Neural cell (in vitro differentiated cells): Measurements from ENCODE around the gene RAB1B. TPM values are rescaled to one million over a fixed set of nuclear protein-coding genes. Genes with fewer than 3 reads are reported as not detected.

Source experiments
- H2AFZ ChIP-seq: fragments of 200-600, 300-800 bp; sonication (generic), shearing (Covaris generic); 2 replicates; pipeline ENCODE4 v1.6.0; 2014; ENCODE audit warnings: low read depth, mild to moderate bottlenecking, antibody characterized with exemption, low read length, moderate library complexity
- H3F3A ChIP-seq: fragments of 200-600 bp; shearing (Covaris generic); 2 replicates; pipeline ENCODE4 v1.6.1; 2016; ENCODE audit warnings: mild to moderate bottlenecking, moderate library complexity, mixed read lengths, antibody characterized with exemption, low read length; ENCODE audit not compliant: insufficient read depth, poor library complexity, severe bottlenecking
- H3K27ac ChIP-seq: fragments of 200-600, 300-800 bp; sonication (generic), shearing (Covaris generic); 2 replicates; pipeline ENCODE4 v1.5.1; 2014; ENCODE audit warnings: mild to moderate bottlenecking, low read length, moderate library complexity
- H3K27me3 ChIP-seq: fragments of 300-800, 200-600 bp; sonication (generic), shearing (Covaris generic); 2 replicates; pipeline ENCODE4 v1.6.0; 2014; ENCODE audit warnings: mild to moderate bottlenecking, low read depth, low read length, moderate library complexity; ENCODE audit not compliant: insufficient read depth
- H3K36me3 ChIP-seq: fragments of 300-800, 200-600 bp; sonication (generic), shearing (Covaris generic); 2 replicates; pipeline ENCODE4 v1.5.1; 2014; ENCODE audit warnings: mild to moderate bottlenecking, antibody characterized with exemption, low read length, moderate library complexity; ENCODE audit not compliant: insufficient read depth
- H3K4me2 ChIP-seq: fragments of 300-800, 200-600 bp; sonication (generic), shearing (Covaris generic); 2 replicates; pipeline ENCODE4 v1.6.0; 2014; ENCODE audit warnings: mild to moderate bottlenecking, low read length
- H3K4me3 ChIP-seq: fragments of 300-800, 200-600 bp; sonication (generic), shearing (Covaris generic); 2 replicates; pipeline ENCODE4 v1.5.1; 2014; ENCODE audit warnings: mild to moderate bottlenecking, low read length, moderate library complexity
- H3K79me2 ChIP-seq: fragments of 200-600 bp; shearing (Covaris generic); replicated peaks from 2 replicates; pipeline ENCODE4 v1.6.0; 2014; ENCODE audit warnings: mild to moderate bottlenecking, low read length, moderate library complexity; ENCODE audit not compliant: insufficient read depth
- H3K9ac ChIP-seq: fragments of 300-800, 200-600 bp; sonication (generic), shearing (Covaris generic); 2 replicates; pipeline ENCODE4 v1.6.1; 2016; ENCODE audit warnings: mild to moderate bottlenecking, low read length, mixed read lengths
- H3K9me2 ChIP-seq: fragments of 200-600 bp; shearing (Covaris generic); 2 replicates; pipeline ENCODE4 v1.6.1; 2016; ENCODE audit warnings: mild to moderate bottlenecking, low read length, mixed read lengths; ENCODE audit not compliant: insufficient read depth
- H3K9me3 ChIP-seq: fragments of 200-600, 300-800 bp; sonication (generic), shearing (Covaris generic); 2 replicates; pipeline ENCODE4 v1.6.1; 2016; ENCODE audit warnings: mild to moderate bottlenecking, mixed run types, low read length, moderate library complexity, mixed read lengths
- H4K20me1 ChIP-seq: fragments of 200-600 bp; shearing (Covaris generic); 2 replicates; pipeline ENCODE4 v1.6.1; 2016; ENCODE audit warnings: mild to moderate bottlenecking, mixed run types; ENCODE audit not compliant: insufficient read depth
- EP300 ChIP-seq: fragments of 450-650 bp; conservative IDR thresholded peaks from 2 replicates; pipeline ENCODE4 v1.6.1; 2014; ENCODE audit warnings: antibody characterized with exemption, mild to moderate bottlenecking, moderate library complexity; ENCODE audit not compliant: poor library complexity, severe bottlenecking
- EZH2 ChIP-seq: fragments of 200-600, 300-800 bp; shearing (Covaris generic), sonication (generic); IDR thresholded peaks from 2 replicates; pipeline ENCODE4 v1.6.1; 2014; ENCODE audit warnings: antibody characterized with exemption, low read length, borderline replicate concordance, mild to moderate bottlenecking; ENCODE audit not compliant: insufficient read depth, poor library complexity, severe bottlenecking
- MXI1 ChIP-seq: fragments of 450-650 bp; conservative IDR thresholded peaks from 2 replicates; pipeline ENCODE4 v1.6.1; 2014; ENCODE audit warnings: antibody characterized with exemption, mild to moderate bottlenecking; ENCODE audit not compliant: poor library complexity, severe bottlenecking
- POLR2AphosphoS5 ChIP-seq: IDR thresholded peaks from 2 replicates; pipeline ENCODE4 v1.6.1; 2012
- RAD21 ChIP-seq: fragments of 450-650 bp; conservative IDR thresholded peaks from 2 replicates; pipeline ENCODE4 v1.6.1; 2014; ENCODE audit warnings: antibody characterized with exemption, mild to moderate bottlenecking, moderate library complexity
- SMC3 ChIP-seq: fragments of 450-650 bp; conservative IDR thresholded peaks from 2 replicates; pipeline ENCODE4 v1.6.1; 2014; ENCODE audit warnings: antibody characterized with exemption, mild to moderate bottlenecking, moderate library complexity; ENCODE audit not compliant: poor library complexity
- TAF1 ChIP-seq: IDR thresholded peaks from 2 replicates; pipeline ENCODE4 v1.6.1; 2012; ENCODE audit warnings: low read depth
- polyA plus RNA-seq: library from polyadenylated mRNA; depleted of rRNA; stranded (reverse); fragments of >200 nt; gene quantifications from 2 replicates; pipeline ENCODE4 v1.2.3, GENCODE V29; 2014
- TF ChIP-seq, protein P1 (sequence below): IDR thresholded peaks from 2 replicates; pipeline ENCODE4 v1.6.1; 2012; ENCODE audit warnings: borderline replicate concordance
- TF ChIP-seq, protein P2 (sequence below): fragments of 450-650 bp; IDR thresholded peaks from 2 replicates; pipeline ENCODE4 v1.5.1; 2014; ENCODE audit warnings: antibody characterized with exemption, mild to moderate bottlenecking, moderate library complexity; ENCODE audit not compliant: poor library complexity, severe bottlenecking

The RAB1B gene
- polyA plus RNA-seq, 1 donor from 2014 or later = 27.2 TPM

- H3K27me3 ChIP-seq = no peaks in the 10 kb centered on the region
- H3K27ac ChIP-seq = peak overlapping the region; percentile 98
- H3K79me2 ChIP-seq = peaks cover 54% of the 10 kb centered on the region
- peak overlapping the region; percentile 76 for H3K4me3 ChIP-seq
- no peaks in the 10 kb centered on the region for H3K9me2 ChIP-seq
- no peak overlapping the region for H2AFZ ChIP-seq
- no peaks in the 10 kb centered on the region for H3K36me3 ChIP-seq
- H3F3A ChIP-seq = peaks cover 4% of the 10 kb centered on the region
- peaks cover 8% of the 10 kb centered on the region for H4K20me1 ChIP-seq
- H3K4me2 ChIP-seq = peak overlapping the region; percentile 77
- peak; percentile 4 for TF ChIP-seq MXI1
- no peak for TF ChIP-seq RAD21
- H3K9me3 ChIP-seq = no peaks in the 10 kb centered on the region
- H3K9ac ChIP-seq = peak overlapping the region; percentile 99
Measured at GRCh38 chr11:66278363-66279091, 10.1 kb downstream of the RAB1B start.

GRCh38 chr11:66279092-66279734 lies 10.8 kb downstream of the RAB1B start:
- Histone ChIP-seq H3K9me2 (no peaks in the 10 kb centered on the region), H3K36me3 (no peaks in the 10 kb centered on the region), H3K27me3 (no peaks in the 10 kb centered on the region), H3K9me3 (no peaks in the 10 kb centered on the region), H2AFZ (no peak overlapping the region), H3K9ac (peak overlapping the region; percentile 99), H3K4me2 (peak overlapping the region; percentile 77), H3K4me3 (peak overlapping the region; percentile 76), H3F3A (peaks cover 4% of the 10 kb centered on the region), H3K79me2 (peaks cover 58% of the 10 kb centered on the region), H4K20me1 (peaks cover 8% of the 10 kb centered on the region), H3K27ac (peak overlapping the region; percentile 98)
- TF ChIP-seq EZH2 (no peak), SMC3 (no peak), MXI1 (peak; percentile 12), EP300 (no peak), RAD21 (no peak), TAF1 (no peak), POLR2AphosphoS5 (peak; percentile 33)
- TF ChIP-seq, protein P1, sequence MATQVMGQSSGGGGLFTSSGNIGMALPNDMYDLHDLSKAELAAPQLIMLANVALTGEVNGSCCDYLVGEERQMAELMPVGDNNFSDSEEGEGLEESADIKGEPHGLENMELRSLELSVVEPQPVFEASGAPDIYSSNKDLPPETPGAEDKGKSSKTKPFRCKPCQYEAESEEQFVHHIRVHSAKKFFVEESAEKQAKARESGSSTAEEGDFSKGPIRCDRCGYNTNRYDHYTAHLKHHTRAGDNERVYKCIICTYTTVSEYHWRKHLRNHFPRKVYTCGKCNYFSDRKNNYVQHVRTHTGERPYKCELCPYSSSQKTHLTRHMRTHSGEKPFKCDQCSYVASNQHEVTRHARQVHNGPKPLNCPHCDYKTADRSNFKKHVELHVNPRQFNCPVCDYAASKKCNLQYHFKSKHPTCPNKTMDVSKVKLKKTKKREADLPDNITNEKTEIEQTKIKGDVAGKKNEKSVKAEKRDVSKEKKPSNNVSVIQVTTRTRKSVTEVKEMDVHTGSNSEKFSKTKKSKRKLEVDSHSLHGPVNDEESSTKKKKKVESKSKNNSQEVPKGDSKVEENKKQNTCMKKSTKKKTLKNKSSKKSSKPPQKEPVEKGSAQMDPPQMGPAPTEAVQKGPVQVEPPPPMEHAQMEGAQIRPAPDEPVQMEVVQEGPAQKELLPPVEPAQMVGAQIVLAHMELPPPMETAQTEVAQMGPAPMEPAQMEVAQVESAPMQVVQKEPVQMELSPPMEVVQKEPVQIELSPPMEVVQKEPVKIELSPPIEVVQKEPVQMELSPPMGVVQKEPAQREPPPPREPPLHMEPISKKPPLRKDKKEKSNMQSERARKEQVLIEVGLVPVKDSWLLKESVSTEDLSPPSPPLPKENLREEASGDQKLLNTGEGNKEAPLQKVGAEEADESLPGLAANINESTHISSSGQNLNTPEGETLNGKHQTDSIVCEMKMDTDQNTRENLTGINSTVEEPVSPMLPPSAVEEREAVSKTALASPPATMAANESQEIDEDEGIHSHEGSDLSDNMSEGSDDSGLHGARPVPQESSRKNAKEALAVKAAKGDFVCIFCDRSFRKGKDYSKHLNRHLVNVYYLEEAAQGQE = peak; percentile 29
- TF ChIP-seq, protein P2, sequence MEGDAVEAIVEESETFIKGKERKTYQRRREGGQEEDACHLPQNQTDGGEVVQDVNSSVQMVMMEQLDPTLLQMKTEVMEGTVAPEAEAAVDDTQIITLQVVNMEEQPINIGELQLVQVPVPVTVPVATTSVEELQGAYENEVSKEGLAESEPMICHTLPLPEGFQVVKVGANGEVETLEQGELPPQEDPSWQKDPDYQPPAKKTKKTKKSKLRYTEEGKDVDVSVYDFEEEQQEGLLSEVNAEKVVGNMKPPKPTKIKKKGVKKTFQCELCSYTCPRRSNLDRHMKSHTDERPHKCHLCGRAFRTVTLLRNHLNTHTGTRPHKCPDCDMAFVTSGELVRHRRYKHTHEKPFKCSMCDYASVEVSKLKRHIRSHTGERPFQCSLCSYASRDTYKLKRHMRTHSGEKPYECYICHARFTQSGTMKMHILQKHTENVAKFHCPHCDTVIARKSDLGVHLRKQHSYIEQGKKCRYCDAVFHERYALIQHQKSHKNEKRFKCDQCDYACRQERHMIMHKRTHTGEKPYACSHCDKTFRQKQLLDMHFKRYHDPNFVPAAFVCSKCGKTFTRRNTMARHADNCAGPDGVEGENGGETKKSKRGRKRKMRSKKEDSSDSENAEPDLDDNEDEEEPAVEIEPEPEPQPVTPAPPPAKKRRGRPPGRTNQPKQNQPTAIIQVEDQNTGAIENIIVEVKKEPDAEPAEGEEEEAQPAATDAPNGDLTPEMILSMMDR = no peak
